ENCODE results near the gene TSGA10.

The TSGA10 gene

DNA sequence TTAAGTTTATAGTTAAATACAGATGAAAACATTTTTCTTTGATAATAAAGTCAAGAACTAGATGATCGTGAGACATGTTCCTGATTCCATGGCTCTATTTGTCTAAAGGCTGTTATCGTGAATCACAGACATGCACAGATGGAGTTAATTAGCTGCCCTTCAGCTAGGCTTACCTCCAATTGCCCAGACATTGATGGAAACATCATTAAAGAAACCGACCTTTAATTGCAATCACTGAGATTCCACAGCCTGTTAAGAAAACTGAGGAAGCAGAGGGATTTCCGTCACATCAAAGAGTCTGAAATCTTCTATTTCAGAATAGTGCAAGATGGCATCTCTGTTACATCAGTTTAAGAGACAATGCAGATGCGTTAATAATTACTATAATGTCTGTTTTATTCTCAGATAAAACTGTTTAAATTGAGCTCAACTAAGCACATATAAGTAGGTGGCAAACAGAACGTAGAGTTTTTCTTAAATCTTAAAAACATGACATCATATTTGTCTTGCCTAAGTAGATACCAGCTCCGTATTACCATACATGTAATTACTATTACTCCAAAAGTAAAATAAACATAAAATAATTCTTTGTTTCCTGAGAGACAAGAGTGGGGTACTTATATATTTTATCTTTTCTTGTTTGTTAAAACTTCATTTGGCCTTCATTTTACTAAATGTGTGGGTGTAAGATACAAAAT lies 194.8 kb downstream of the TSGA10 start:
- no peak for TF ChIP-seq ZNF274 (IDR thresholded peaks at IDR 0.05; ENCODE audit: low read depth, low read length)
- no peak overlapping the region for H3K4me3 ChIP-seq (ENCODE audit: low read length)

DNA sequence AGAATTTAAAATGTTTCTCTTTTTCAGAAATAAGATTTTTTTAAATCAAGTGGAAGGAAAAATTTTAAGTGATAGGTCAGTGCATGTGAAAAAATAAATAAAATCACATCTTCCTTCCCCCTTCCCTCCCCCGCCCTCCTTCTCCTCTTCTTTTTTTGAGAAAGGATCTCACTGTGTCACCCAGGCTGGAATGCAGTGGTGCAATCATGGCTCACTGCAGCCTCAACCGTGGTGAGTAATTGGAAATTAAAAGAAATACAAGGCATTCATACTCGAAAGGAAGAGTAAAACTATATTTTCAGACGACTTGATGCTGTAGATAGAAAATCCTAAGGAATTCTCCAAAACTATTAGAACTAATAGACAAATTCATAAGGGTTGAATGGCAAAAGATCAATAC lies 201.8 kb downstream of the TSGA10 start:
- no peak for TF ChIP-seq ZNF274 (IDR thresholded peaks at IDR 0.05; ENCODE audit: low read depth, low read length)
- H3K4me3 ChIP-seq (ENCODE audit: low read length): no peak overlapping the region

DNA sequence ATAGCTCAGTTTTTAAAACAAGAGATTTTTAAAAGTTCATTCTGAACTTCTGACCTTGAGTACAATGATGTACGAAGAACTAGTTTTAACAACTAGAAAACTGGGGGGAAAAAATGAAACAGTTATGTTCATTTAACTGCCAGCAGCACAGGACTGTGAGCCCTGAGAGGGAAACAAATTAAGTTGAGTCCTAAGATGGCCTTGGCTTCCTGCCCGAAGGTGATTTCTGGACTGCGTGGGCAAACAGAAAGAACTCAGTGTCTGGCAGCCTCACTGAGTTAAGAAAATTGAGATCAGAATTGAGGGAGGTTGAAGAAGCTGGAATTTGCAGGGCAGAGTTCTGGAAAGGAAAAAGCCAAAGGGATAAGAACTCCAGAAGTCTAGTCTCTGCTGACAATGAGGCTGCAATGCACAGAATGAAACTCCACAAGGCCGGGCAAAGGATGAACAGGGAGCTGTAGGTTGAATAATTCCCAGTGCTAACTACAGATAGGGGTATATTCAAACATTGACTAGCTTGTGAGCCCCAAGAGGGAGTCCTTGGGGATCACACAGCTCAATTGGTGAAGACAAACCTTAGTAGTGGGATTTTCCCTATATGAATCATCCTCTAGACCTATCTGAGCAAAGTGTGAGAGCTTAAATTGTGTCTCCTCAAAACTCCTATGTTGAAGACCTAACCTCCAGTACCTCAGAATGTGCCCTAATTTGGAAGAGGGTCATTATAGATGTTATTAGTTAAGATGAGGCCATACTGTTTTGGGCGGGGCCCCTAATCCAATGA lies 205.6 kb downstream of the TSGA10 start:
- H3K4me3 ChIP-seq (ENCODE audit: low read length): no peak overlapping the region
- no peak for TF ChIP-seq ZNF274 (IDR thresholded peaks at IDR 0.05; ENCODE audit: low read depth, low read length)

DNA sequence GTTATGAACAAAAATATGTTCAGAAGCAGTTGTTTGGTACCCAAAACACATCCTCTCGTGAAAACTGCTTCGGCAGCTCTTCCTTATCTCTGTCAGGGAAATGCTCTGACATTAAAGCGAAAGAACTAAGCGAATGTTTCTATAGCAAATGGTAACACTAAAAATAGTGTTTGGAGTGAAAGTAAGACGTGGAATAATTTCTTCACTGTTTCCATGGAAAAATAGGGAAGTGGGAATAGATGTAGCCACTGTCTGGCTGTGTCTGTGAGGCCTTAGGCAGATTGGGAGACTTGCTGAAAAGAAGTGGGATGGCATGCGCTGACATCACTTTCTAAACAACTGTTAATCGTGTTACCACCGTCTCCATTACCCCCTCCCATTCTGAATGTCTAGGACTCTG lies 207.2 kb downstream of the TSGA10 start:
- no peak for TF ChIP-seq ZNF274 (IDR thresholded peaks at IDR 0.05; ENCODE audit: low read depth, low read length)

More for the DNA sequence above, 207.2 kb downstream of the TSGA10 start:
- no peak overlapping the region for H3K4me3 ChIP-seq (ENCODE audit: low read length)

All from GM08714 (cell line).